GM19395 (cell line): ENCODE measurements around the gene GPATCH3.
"Not testable (repeated sequence)": the region's sequence is repeated elsewhere in the genome, so short reads cannot be mapped to it uniquely, and the experiment has no call there.

Experiments used
- ATAC-seq: cut with Tn5 transposase; IDR thresholded peaks from one replicate; pipeline ENCODE4 v1.9.1; 2021; ENCODE audit warnings: mild to moderate bottlenecking, moderate library complexity; ENCODE audit not compliant: unreplicated experiment

Gene GPATCH3

GRCh38 chr1:26900001-26900814 lies at the start of gene GPATCH3:
Gene GPATCH3 (minus strand): TSS chr1:26900467. CDS start chr1:26900442, 25 bp downstream.
- peak; percentile 78 for ATAC-seq

DNA sequence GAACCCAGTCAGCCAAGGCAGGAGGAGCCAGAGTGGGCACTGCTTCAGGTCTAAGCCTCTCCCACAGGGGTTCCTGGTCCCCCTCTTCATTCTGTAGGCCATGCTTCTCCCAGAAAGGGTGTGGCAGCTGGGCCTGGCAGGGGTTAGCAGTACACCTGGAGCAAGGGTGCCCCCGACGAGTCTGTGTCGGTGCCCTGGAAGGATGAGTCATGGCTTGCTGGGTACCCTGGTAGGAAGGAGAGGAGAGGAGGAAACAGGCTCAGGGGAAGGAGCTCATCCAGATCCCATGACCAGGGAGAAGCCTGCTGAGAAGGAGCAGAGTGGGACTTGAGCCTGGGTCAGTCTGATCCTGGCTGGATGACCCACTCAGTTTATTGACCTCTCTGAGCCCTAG lies 49.7 kb upstream of the GPATCH3 start:
- no peak for ATAC-seq

DNA sequence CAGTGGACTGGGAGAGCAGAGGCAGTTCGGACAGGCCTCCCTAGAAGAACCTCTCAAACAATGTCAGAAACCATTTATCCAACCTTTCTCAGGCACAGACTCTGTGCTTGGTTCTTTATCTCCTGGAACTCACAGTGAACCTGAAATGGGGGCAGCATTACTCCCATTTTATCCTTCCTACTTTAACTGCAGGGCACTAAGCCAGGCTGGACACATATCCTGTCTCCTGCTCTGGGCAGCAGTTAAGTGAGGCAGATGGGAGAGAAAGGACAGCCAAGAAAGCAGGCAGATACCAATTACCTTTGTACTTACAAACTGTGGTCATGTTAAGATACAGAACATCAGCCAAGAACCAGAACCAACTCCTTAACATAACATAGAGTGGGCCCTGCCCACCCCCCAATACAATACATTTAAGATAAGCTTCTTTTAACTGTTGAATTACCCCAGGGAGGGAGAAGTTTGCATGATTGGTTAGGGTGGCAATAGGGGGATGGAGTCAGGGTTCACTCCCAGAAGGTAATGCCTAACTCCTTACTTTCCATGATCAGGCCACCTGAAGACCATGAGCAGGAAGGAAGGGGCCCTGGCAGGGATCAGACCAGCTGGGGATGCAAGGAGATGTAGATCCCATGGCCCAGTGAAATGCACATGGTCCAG lies 49.1 kb upstream of the GPATCH3 start:
- ATAC-seq, result no peak

GRCh38 chr1:26948725-26949057 lies 48.4 kb upstream of the GPATCH3 start:
- not testable (repeated sequence) for ATAC-seq

GRCh38 chr1:26946270-26946669 lies 46.0 kb upstream of the GPATCH3 start:
- ATAC-seq, result no peak

DNA sequence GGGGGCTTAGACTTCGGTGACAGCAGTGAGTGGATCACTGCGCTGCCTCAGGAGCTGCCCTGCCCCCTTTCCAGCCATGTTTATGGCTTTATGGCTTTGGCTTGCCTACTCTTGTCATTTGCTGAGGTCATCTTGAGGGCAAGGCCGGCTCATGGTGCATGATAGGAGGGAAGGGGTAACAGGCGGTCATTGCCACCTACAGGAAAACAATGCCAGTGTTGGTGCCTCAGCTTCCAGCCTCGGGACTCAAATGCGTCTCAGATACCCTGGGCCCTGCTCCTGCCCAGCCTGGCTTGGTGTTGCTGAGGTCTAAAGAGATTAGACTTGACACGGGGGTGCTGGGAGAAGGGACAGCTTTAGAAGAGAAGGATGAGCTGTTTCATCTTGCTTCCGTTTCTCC lies 45.5 kb upstream of the GPATCH3 start:
- no peak for ATAC-seq

GRCh38 chr1:26945138-26945537 lies 44.9 kb upstream of the GPATCH3 start:
- no peak for ATAC-seq

DNA sequence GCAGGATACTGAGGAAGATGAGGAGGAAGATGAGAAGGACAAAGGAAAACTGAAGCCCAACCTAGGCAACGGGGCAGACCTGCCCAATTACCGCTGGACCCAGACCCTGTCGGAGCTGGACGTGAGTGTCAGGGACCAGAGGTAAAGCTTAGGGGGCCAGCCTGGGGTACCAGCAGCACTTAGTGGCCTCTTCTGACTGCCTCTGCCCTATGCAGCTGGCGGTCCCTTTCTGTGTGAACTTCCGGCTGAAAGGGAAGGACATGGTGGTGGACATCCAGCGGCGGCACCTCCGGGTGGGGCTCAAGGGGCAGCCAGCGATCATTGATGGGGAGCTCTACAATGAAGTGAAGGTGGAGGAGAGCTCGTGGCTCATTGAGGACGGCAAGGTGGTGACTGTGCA lies 42.4 kb upstream of the GPATCH3 start:
- ATAC-seq, result no peak

- no peak for ATAC-seq
Observed at GRCh38 chr1:26941311-26941710, 41.0 kb upstream of the GPATCH3 start.

DNA sequence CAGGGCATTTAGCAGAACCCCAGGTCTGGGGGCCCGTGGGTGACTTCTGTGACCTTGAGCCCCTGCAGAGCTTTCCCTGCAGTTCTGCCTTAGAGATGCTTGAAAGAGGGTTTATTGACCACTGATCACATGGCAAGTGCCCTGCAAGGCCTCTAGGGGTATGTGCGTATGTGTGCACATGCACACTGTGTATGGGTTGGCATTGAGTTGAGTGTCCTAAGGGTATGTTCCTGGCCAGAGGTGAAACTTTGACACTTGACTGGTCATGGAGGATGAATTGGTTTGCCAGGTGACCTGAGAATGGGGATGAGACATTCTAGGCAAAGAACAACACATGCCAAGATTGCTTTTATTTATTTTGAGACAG lies 38.4 kb upstream of the GPATCH3 start:
- no peak for ATAC-seq

GRCh38 chr1:26938004-26938658 lies 37.9 kb upstream of the GPATCH3 start:
- ATAC-seq, result no peak

GRCh38 chr1:26936823-26937222 lies 36.6 kb upstream of the GPATCH3 start:
- ATAC-seq, result no peak

DNA sequence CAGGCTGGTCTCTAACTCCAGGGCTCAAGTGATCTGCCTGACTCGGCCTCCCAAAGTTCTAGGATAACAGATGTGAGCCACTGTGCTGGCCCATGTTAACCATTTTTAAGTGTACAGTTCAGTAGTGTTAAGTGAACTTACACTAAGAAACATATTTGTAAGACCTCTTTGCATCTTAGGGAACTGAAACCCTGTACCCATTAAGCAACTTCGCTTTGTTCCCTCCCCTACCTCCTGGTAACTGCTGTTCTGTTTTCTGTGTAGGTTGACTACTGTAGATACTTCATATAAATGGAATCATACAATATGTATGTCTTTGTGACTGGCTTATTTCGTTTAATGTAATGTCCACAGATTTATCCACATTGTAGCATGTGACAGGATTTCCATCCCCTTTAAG lies 32.3 kb upstream of the GPATCH3 start:
- ATAC-seq, result no peak

DNA sequence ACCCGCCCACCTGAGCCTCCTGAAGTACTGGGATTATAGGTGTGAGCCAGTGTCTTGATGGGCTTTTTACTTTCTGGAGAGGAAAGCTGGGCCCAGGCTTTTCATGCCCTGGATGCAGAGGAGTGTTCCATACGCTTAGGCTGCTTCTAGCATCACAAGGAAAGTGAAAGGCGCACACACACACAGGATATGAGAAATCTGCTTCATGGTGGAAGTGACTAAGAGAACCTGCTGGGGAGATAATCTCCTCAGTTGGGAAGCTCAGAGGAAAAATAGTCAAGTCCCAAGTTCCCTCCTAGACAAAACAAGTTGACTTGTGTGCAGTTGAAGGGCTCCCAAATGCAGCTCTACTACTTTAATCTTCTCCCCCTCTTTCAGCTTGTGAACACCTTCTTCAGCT lies 23.4 kb upstream of the GPATCH3 start:
- no peak for ATAC-seq

DNA sequence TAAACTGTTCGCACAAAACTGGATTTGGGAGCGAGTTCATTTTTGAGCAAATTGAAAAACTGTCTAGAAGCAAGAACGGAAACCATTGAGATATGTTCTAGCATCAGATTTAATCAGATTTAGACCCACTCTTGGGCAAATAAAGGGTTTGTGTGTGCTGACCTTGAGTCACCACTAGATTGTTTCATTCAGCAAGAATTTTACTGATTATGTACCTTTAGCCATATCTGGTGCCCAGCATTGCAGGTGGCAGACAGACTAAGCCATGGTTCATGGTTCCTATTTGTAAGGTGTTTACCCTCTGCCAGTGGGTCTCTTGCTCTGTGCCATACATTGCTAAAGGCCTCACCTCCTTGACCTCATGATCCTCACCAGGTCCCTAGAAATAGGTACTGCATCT lies 22.6 kb upstream of the GPATCH3 start:
- ATAC-seq, result no peak

DNA sequence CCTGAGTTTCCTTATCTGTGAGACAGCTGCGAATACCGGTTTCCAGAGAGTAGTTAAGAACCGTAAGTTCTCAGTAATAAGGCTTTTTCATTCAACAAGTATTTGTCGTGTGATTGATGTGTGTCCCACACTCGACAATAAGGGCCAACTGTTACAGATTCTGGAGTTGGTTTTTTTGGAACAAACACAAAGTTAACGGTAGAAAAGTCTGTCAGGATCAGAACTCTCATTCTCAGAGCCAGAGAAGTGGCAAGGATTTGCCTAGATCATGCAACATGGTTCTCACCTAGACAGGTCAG lies 22.1 kb upstream of the GPATCH3 start:
- no peak for ATAC-seq

DNA sequence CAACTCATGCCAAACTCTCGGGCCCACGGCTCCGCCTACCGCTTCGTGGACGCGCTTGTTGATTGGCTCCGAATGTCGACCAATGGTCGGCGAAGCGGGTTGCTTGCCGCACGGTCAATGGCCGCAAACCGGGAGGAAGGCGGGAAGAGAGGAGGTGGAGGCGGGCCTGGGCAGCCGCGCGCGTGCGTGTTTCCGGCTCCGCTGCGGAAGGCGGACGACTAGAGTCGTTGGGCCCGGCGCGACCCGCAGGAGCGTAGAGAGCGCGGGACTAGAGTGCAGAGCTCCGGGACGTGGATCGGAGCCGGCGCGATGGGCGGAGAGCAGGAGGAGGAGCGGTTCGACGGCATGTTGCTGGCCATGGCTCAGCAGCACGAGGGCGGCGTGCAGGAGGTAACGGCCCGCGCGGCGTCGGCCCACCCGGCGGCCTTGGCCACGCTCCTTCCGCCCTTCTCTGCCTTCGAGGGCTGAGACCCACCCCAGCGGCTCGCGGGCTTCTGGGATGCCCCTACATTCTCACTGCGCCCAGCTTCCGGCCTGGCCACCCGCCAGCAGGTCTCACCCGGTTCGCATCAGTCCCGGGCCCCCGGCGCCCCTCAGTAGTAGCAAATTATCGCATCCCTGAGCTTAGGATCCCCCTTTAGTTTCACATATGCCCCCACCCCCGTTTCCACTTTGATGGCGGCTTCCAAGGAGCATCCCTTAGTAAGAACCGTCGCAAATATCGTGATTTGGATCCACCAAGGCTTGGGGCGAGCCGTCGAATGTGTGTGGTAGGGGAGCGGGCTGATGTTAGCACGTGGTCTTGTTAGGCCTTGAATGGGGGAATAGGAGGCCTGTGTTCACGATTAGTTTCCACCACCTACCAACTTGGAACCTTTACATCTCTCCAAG lies 21.5 kb upstream of the GPATCH3 start, which contains the start of gene NUDC:
NUDC (plus strand) TSS at position 204 of the 891 bp plus-strand sequence; CDS start at position 310, 106 bp downstream.
- peak; percentile 96 for ATAC-seq

- peak; percentile 32 for ATAC-seq
Observed at GRCh38 chr1:26921126-26921539, 20.9 kb upstream of the GPATCH3 start.

GRCh38 chr1:26915204-26915842 lies 15.1 kb upstream of the GPATCH3 start:
- no peak for ATAC-seq

DNA sequence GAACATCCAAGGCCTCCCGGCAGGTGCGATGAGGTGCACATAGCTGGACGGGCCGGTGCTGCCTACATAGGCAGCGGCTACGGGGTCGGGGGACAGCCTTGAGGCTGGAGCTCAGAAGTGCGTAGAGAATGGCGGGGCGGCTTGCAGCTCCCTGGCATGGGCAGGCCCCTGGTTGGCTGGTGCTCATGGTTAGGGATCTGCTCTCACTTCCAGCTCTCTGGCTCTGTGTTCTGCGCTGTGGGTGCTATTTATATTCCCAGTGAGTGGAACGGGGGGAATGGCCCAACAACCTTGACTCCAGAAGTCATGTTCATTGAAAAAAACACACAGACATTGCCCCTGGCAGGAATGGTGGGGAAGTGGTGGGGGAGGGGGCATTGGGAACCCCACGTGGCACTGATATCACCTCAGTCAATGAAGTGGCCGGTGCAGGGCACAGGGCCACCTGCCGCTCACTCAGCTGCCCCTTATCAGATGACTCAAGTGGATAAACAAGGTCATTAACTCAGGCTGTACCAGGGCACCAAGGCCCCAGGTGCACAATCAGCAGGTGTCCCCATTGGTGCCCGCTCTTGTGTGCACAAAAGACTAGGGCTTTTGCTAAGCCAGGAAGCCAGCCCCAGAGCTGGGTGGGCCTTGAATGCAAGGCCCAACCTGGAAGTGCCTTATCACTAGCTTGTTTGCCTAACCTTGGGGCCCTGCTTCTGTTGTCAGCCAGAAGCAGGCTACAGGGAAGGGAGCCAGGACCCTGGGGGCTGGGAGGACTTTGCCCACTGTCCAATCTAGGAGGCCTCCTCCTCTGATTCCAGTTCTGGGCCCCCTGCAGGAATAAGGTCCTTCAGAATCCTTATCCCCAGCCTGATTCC lies 13.7 kb upstream of the GPATCH3 start, which contains the start of gene NR0B2:
NR0B2 (minus strand) TSS at position 222 of the 866 bp plus-strand sequence; CDS start at position 187, 35 bp downstream.
- no peak for ATAC-seq
